RWPE2 (cell line): Measurements from ENCODE around the gene ABCC4.

ENCODE experiments used
- ATAC-seq: fragments of 200-7000 bp; cut with Tn5 transposase; 3 replicates; pipeline ENCODE4 v1.9.1; 2021; ENCODE audit warnings: low read depth
- DNase-seq: peaks from one replicate; pipeline ENCODE4 v3.0.0-alpha.2; 2020; ENCODE audit warnings: low spot score
- H3K27ac ChIP-seq: fragments of 450-650 bp; 2 replicates; pipeline ENCODE4 v1.5.1; 2017; ENCODE audit warnings: mild to moderate bottlenecking; ENCODE audit not compliant: poor library complexity, severe bottlenecking
- H3K27me3 ChIP-seq: fragments of 250-450 bp; sonication (Bioruptor Pico); 2 replicates; pipeline ENCODE4 v1.5.1; 2021; ENCODE audit warnings: mild to moderate bottlenecking, moderate library complexity; ENCODE audit not compliant: insufficient read depth, poor library complexity, severe bottlenecking
- H3K36me3 ChIP-seq: fragments of 250-450 bp; sonication (Bioruptor Pico); 2 replicates; pipeline ENCODE4 v1.5.1; 2020; ENCODE audit warnings: low read depth, mild to moderate bottlenecking, moderate library complexity
- H3K4me1 ChIP-seq: fragments of 250-450 bp; sonication (Bioruptor Pico); 2 replicates; pipeline ENCODE4 v1.5.1; 2021; ENCODE audit warnings: mild to moderate bottlenecking, moderate library complexity; ENCODE audit not compliant: insufficient read depth, poor library complexity, severe bottlenecking
- H3K4me3 ChIP-seq: fragments of 250-450 bp; sonication (Bioruptor Pico); 2 replicates; pipeline ENCODE4 v1.5.1; 2021; ENCODE audit warnings: mild to moderate bottlenecking, moderate library complexity; ENCODE audit not compliant: severe bottlenecking
- H3K9me3 ChIP-seq: fragments of 250-450 bp; sonication (Bioruptor Pico); 2 replicates; pipeline ENCODE4 v1.5.1; 2021; ENCODE audit warnings: mild to moderate bottlenecking, moderate library complexity; ENCODE audit not compliant: severe bottlenecking
- CTCF ChIP-seq: fragments of 450-650 bp; IDR thresholded peaks from one replicate; pipeline ENCODE4 v1.5.1; 2017; ENCODE audit warnings: mild to moderate bottlenecking, moderate library complexity; ENCODE audit not compliant: poor library complexity, severe bottlenecking

Gene ABCC4

GRCh38 chr13:95032121-95032520, 269.1 kb downstream of the ABCC4 start:
- ATAC-seq (no peak), DNase-seq (no peak)
- no peak overlapping the region for H3K4me3 ChIP-seq
- no peaks in the 10 kb centered on the region for H3K27me3 ChIP-seq
- no peaks in the 10 kb centered on the region for H3K4me1 ChIP-seq
- H3K9me3 ChIP-seq: no peaks in the 10 kb centered on the region
- TF ChIP-seq CTCF: no peak
- no peaks in the 10 kb centered on the region for H3K36me3 ChIP-seq
- H3K27ac ChIP-seq: no peak overlapping the region

- Histone ChIP-seq H3K36me3 (no peaks in the 10 kb centered on the region), H3K4me1 (no peaks in the 10 kb centered on the region), H3K27ac (no peak overlapping the region), H3K4me3 (no peak overlapping the region), H3K9me3 (no peaks in the 10 kb centered on the region), H3K27me3 (no peaks in the 10 kb centered on the region)
- ATAC-seq (no peak), DNase-seq (no peak)
- no peak for TF ChIP-seq CTCF
These were observed 270.4 kb downstream of the ABCC4 start for GRCh38 chr13:95030821-95031343.

GRCh38 chr13:95027638-95028037, 273.6 kb downstream of the ABCC4 start:
- ATAC-seq: no peak
- no peak for DNase-seq
- Histone ChIP-seq H3K27ac (no peak overlapping the region), H3K27me3 (no peaks in the 10 kb centered on the region), H3K36me3 (no peaks in the 10 kb centered on the region), H3K4me3 (no peak overlapping the region), H3K4me1 (peaks cover 7% of the 10 kb centered on the region), H3K9me3 (no peaks in the 10 kb centered on the region)
- no peak for TF ChIP-seq CTCF

GRCh38 chr13:95025116-95025515, 276.1 kb downstream of the ABCC4 start:
- no peaks in the 10 kb centered on the region for H3K36me3 ChIP-seq
- no peak for TF ChIP-seq CTCF
- ATAC-seq (no peak), DNase-seq (no peak)
- H3K4me3 ChIP-seq: no peak overlapping the region
- H3K9me3 ChIP-seq: no peaks in the 10 kb centered on the region
- H3K4me1 ChIP-seq: peaks cover 14% of the 10 kb centered on the region
- no peak overlapping the region for H3K27ac ChIP-seq
- no peaks in the 10 kb centered on the region for H3K27me3 ChIP-seq

- Histone ChIP-seq H3K27me3 (no peaks in the 10 kb centered on the region), H3K4me3 (no peak overlapping the region), H3K9me3 (no peaks in the 10 kb centered on the region), H3K4me1 (peaks cover 18% of the 10 kb centered on the region), H3K36me3 (no peaks in the 10 kb centered on the region), H3K27ac (no peak overlapping the region)
- DNase-seq (no peak), ATAC-seq (peak; percentile 89)
- TF ChIP-seq CTCF: no peak
These were observed 277.8 kb downstream of the ABCC4 start for GRCh38 chr13:95023405-95023804.
